HCT116 (cell line): ENCODE measurements around the gene C10orf90. TPM values are rescaled to one million over a fixed set of nuclear protein-coding genes. Genes with fewer than 3 reads are reported as not detected.

ENCODE experiments used
- ATAC-seq: fragments of 200-7000 bp; cut with Tn5 transposase; 2 replicates; pipeline ENCODE4 v1.9.1; 2020; ENCODE audit warnings: mild to moderate bottlenecking, moderate library complexity
- BruUV-seq: library from RNA; stranded (reverse); fragments of 400-500 nt; replicated peaks from 2 replicates; lab custom pipeline; 2021; lab: Mats Ljungman, UMichigan
- CTCF ChIA-PET: fragments of 300-600 bp; sonication (Branson Sonifier 250); formaldehyde crosslinking; loops from one replicate; lab custom pipeline; 2021; ENCODE audit warnings: antibody characterized with exemption; lab: Charles Lee
- POLR2A ChIA-PET: fragments of 300-600, 350-600 bp; sonication (Branson Sonifier 250); formaldehyde crosslinking; loops from one replicate; lab custom pipeline; 2021; ENCODE audit warnings: antibody characterized with exemption; lab: Charles Lee
- RAD21 ChIA-PET, 2 experiments: fragments of 300-600 bp; sonication (Branson Sonifier 250); formaldehyde crosslinking; loops; one replicate each; lab custom pipeline; 2023; ENCODE audit warnings: low total read pairs in 2 of 2; ENCODE audit not compliant: uncharacterized antibody in 2 of 2, unreplicated experiment in 2 of 2, low non-redundant PET in 1 of 2; lab: Charles Lee
- DNase-seq: peaks from one replicate; pipeline ENCODE4 v3.0.0-alpha.2; 2010; ENCODE audit warnings: low read depth, low spot score
- H2AFZ ChIP-seq: fragments of 200-600 bp; shearing (Covaris generic), sonication (generic); 2 replicates; pipeline ENCODE4 v1.6.1; 2017; ENCODE audit warnings: low read depth, mixed run types, mixed read lengths, antibody characterized with exemption, low read length; ENCODE audit not compliant: poor library complexity, severe bottlenecking
- H3K27ac ChIP-seq: 2 replicates; pipeline ENCODE4 v1.5.1; 2012; ENCODE audit warnings: low read depth, low read length
- H3K27me3 ChIP-seq: fragments of 200-600 bp; sonication (generic); 2 replicates; pipeline ENCODE4 v1.6.1; 2016; ENCODE audit warnings: mixed run types, low read length, mixed read lengths; ENCODE audit not compliant: insufficient read depth
- H3K36me3 ChIP-seq, 2 experiments: fragments of 200-500 bp in 1 of 2; fragments of 200-600 bp in 1 of 2; sonication (Bioruptor generic) in 1 of 2; sonication (generic) in 1 of 2; 2 replicates each; pipeline versions ENCODE4 v1.5.1 to v1.6.1; 2014 to 2016; ENCODE audit warnings: low read length in 2 of 2, inconsistent platforms in 1 of 2, mixed read lengths in 1 of 2, mixed run types in 1 of 2; ENCODE audit not compliant: insufficient read depth in 2 of 2, control insufficient read depth in 1 of 2
- H3K4me1 ChIP-seq, 2 experiments: fragments of 200-600 bp in 1 of 2; sonication (generic) in 1 of 2; 2 replicates each; pipeline versions ENCODE4 v1.5.1 to v1.6.1; 2012 to 2017; ENCODE audit warnings: low read length in 2 of 2, inconsistent platforms in 1 of 2, mild to moderate bottlenecking in 1 of 2, mixed read lengths in 1 of 2, mixed run types in 1 of 2, moderate library complexity in 1 of 2; ENCODE audit not compliant: insufficient read depth in 2 of 2, control insufficient read depth in 1 of 2
- H3K4me2 ChIP-seq: fragments of 200-600 bp; sonication (generic); 2 replicates; pipeline ENCODE4 v1.6.1; 2017; ENCODE audit warnings: mixed run types, low read length, mixed read lengths
- H3K4me3 ChIP-seq, 2 experiments: fragments of 200-600 bp in 1 of 2; sonication (generic) in 1 of 2; replicated peaks in 1 of 2; 2 replicates each; pipeline ENCODE4 v1.5.1; 2011 to 2016; ENCODE audit warnings: low read length in 2 of 2, control low read depth in 1 of 2, low read depth in 1 of 2, mild to moderate bottlenecking in 1 of 2, mixed read lengths in 1 of 2, mixed run types in 1 of 2
- H3K79me2 ChIP-seq: fragments of 200-600 bp; sonication (generic); 2 replicates; pipeline ENCODE4 v1.6.1; 2017; ENCODE audit warnings: mild to moderate bottlenecking, mixed run types, low read length, moderate library complexity, mixed read lengths; ENCODE audit not compliant: insufficient read depth
- H3K9ac ChIP-seq: fragments of 200-600 bp; sonication (generic); 2 replicates; pipeline ENCODE4 v1.6.1; 2016; ENCODE audit warnings: low read length, mixed read lengths
- H3K9me2 ChIP-seq: fragments of 200-600 bp; sonication (generic), shearing (Covaris generic); 2 replicates; pipeline ENCODE4 v1.6.1; 2017; ENCODE audit warnings: mixed run types, mild to moderate bottlenecking, moderate library complexity; ENCODE audit not compliant: insufficient read depth
- H3K9me3 ChIP-seq, 2 experiments: fragments of 200-500 bp in 1 of 2; fragments of 200-600 bp in 1 of 2; sonication (Bioruptor generic) in 1 of 2; sonication (generic) in 1 of 2; 2 replicates each; pipeline ENCODE4 v1.6.1; 2014 to 2017; ENCODE audit warnings: low read length in 2 of 2, mixed read lengths in 2 of 2, inconsistent platforms in 1 of 2, low read depth in 1 of 2, mild to moderate bottlenecking in 1 of 2, mixed run types in 1 of 2, moderate library complexity in 1 of 2; ENCODE audit not compliant: control insufficient read depth in 1 of 2, insufficient read depth in 1 of 2
- H4K20me1 ChIP-seq: fragments of 200-600 bp; sonication (generic), shearing (Covaris generic); 2 replicates; pipeline ENCODE4 v1.6.1; 2017; ENCODE audit warnings: mixed run types, mild to moderate bottlenecking, moderate library complexity; ENCODE audit not compliant: insufficient read depth
- ATF3 ChIP-seq: IDR thresholded peaks from 2 replicates; pipeline ENCODE4 v1.6.1; 2012
- CEBPB ChIP-seq: IDR thresholded peaks from 2 replicates; pipeline ENCODE4 v1.6.1; 2012; ENCODE audit warnings: low read depth
- CTCF ChIP-seq, 3 experiments: fragments of 200-600 bp in 1 of 3; sonication (generic) in 1 of 3; IDR thresholded peaks in 2 of 3; conservative IDR thresholded peaks in 1 of 3; 2 replicates each; pipeline ENCODE4 v1.5.1; 2012 to 2017; ENCODE audit warnings: low read depth in 2 of 3, low read length in 2 of 3, antibody characterized with exemption in 1 of 3, borderline replicate concordance in 1 of 3, control low read depth in 1 of 3, mild to moderate bottlenecking in 1 of 3, mixed read lengths in 1 of 3, mixed run types in 1 of 3, moderate library complexity in 1 of 3; ENCODE audit not compliant: insufficient read depth in 1 of 3
- EZH2 ChIP-seq: fragments of 200-600 bp; sonication (generic); IDR thresholded peaks from 2 replicates; pipeline ENCODE4 v1.6.1; 2017; ENCODE audit warnings: antibody characterized with exemption, mixed run types
- FOSL1 ChIP-seq: IDR thresholded peaks from 2 replicates; pipeline ENCODE4 v1.6.1; 2012; ENCODE audit warnings: low read depth
- JUND ChIP-seq: IDR thresholded peaks from 2 replicates; pipeline ENCODE4 v1.6.1; 2012
- MAX ChIP-seq: IDR thresholded peaks from 2 replicates; pipeline ENCODE4 v1.6.1; 2012
- POLR2A ChIP-seq: IDR thresholded peaks from 2 replicates; pipeline ENCODE4 v1.7.0; 2011; ENCODE audit warnings: borderline replicate concordance; ENCODE audit not compliant: insufficient read depth, insufficient read length; ENCODE audit errors: extremely low read depth
- RAD21 ChIP-seq: IDR thresholded peaks from 2 replicates; pipeline ENCODE4 v1.6.1; 2012; ENCODE audit warnings: low read depth, mild to moderate bottlenecking
- REST ChIP-seq: IDR thresholded peaks from 2 replicates; pipeline ENCODE4 v1.6.1; 2012; ENCODE audit warnings: low read depth
- SIN3A ChIP-seq: IDR thresholded peaks from 2 replicates; pipeline ENCODE4 v1.6.1; 2012; ENCODE audit warnings: low read depth
- SP1 ChIP-seq: IDR thresholded peaks from 2 replicates; pipeline ENCODE4 v1.6.1; 2012; ENCODE audit warnings: low read depth
- SRF ChIP-seq: IDR thresholded peaks from 2 replicates; pipeline ENCODE4 v1.6.1; 2012; ENCODE audit warnings: low read depth
- TCF7L2 ChIP-seq: IDR thresholded peaks from 2 replicates; pipeline ENCODE4 v1.7.0; 2011; ENCODE audit warnings: borderline replicate concordance, inconsistent platforms; ENCODE audit not compliant: insufficient read depth, insufficient read length; ENCODE audit errors: extremely low read depth
- YY1 ChIP-seq: IDR thresholded peaks from 2 replicates; pipeline ENCODE4 v1.6.1; 2011; ENCODE audit warnings: low read length, low read depth, moderate library complexity, mild to moderate bottlenecking; ENCODE audit not compliant: insufficient replicate concordance; ENCODE audit errors: extremely low read depth
- ZBTB33 ChIP-seq: IDR thresholded peaks from 2 replicates; pipeline ENCODE4 v1.6.1; 2011; ENCODE audit warnings: mild to moderate bottlenecking, low read length, moderate library complexity; ENCODE audit not compliant: insufficient replicate concordance; ENCODE audit errors: extremely low read depth
- ZFX ChIP-seq: fragments of 450-650 bp; IDR thresholded peaks from 2 replicates; pipeline ENCODE4 v1.6.1; 2017
- intact Hi-C: fragments of 100-400 bp; cut with micrococcal nuclease; formaldehyde crosslinking; loops from 2 replicates; pipeline ENCODE4 v1.10.0; 2022
- total RNA-seq: library from RNA; stranded (reverse); gene quantifications from one replicate; pipeline ENCODE4 v1.2.1, GENCODE V29; 2021; ENCODE audit not compliant: unreplicated experiment

The C10orf90 gene
- total RNA-seq, 1 experiment from 2014 or later, result not detected

- intact Hi-C loops, result no loop called here
- H3K4me2 ChIP-seq, result no peak overlapping the region
Measured at GRCh38 chr10:126375299-126375698, 295.2 kb downstream of the C10orf90 start.

More at GRCh38 chr10:126375299-126375698, 295.2 kb downstream of the C10orf90 start:
- TF ChIP-seq REST (no peak), YY1 (no peak), JUND (no peak), ZBTB33 (no peak), SP1 (no peak), MAX (no peak), SIN3A (no peak), EZH2 (no peak), FOSL1 (no peak), CEBPB (no peak), CTCF (IDR thresholded peaks at IDR 0.05 in 2 of 3, conservative IDR thresholded peaks at IDR 0.05 in 1 of 3; ENCODE audit: borderline replicate concordance in 1 of 3, insufficient read depth in 1 of 3, low read depth in 2 of 3, low read length in 2 of 3) (no peak), ATF3 (no peak), TCF7L2 (no peak), RAD21 (no peak), SRF (no peak), ZFX (no peak), POLR2A (no peak)
- TF ChIP-seq, all 23 proteins: peak for 0
- H3K9ac ChIP-seq, result no peak overlapping the region
- H3K4me3 ChIP-seq, result no peak overlapping the region
- BruUV-seq, result no TSS peak
- ChIA-PET POLR2A (no interaction called here), CTCF (no interaction called here), RAD21 (no interaction called here)
- H3K4me1 ChIP-seq, result peaks cover 0 to 2% of the 10 kb centered on the region in 2 experiments; a peak in 1 of 4 replicates
- no peaks in the 10 kb centered on the region for H3K79me2 ChIP-seq
- H2AFZ ChIP-seq, result no peak overlapping the region
- no peak for ATAC-seq
- H3K27me3 ChIP-seq, result peaks cover 26% of the 10 kb centered on the region
- no peak for DNase-seq
- H4K20me1 ChIP-seq, result no peaks in the 10 kb centered on the region
- H3K36me3 ChIP-seq, result no peaks in the 10 kb centered on the region
- no peaks in the 10 kb centered on the region for H3K9me2 ChIP-seq
- H3K9me3 ChIP-seq, result no peaks in the 10 kb centered on the region
- no peak overlapping the region for H3K27ac ChIP-seq
